GM19468 (cell line): Measurements from ENCODE around the gene FGGY.
"Not testable (repeated sequence)": the region's sequence is repeated elsewhere in the genome, so short reads cannot be mapped to it uniquely, and the experiment has no call there.

Source experiments
- ATAC-seq: cut with Tn5 transposase; IDR thresholded peaks from one replicate; pipeline ENCODE4 v1.9.1; 2021; ENCODE audit warnings: mild to moderate bottlenecking, moderate library complexity, moderate number of reproducible peaks; ENCODE audit not compliant: unreplicated experiment; ENCODE audit errors: extremely low read depth

FGGY gene

GRCh38 chr1:59641836-59642235 lies 344.9 kb downstream of the FGGY start:
- ATAC-seq = no peak

GRCh38 chr1:59643526-59643925 lies 346.6 kb downstream of the FGGY start:
- no peak for ATAC-seq

- ATAC-seq = no peak
These were observed 349.0 kb downstream of the FGGY start for GRCh38 chr1:59645893-59646292.

GRCh38 chr1:59653142-59653958 lies 356.5 kb downstream of the FGGY start:
- not testable (repeated sequence) for ATAC-seq

GRCh38 chr1:59653968-59654367 lies 357.1 kb downstream of the FGGY start:
- ATAC-seq = no peak

- no peak for ATAC-seq
These were observed 361.1 kb downstream of the FGGY start for GRCh38 chr1:59657873-59658465.

- ATAC-seq = no peak
These were observed 367.3 kb downstream of the FGGY start for GRCh38 chr1:59664166-59664565.

GRCh38 chr1:59666106-59666505 lies 369.2 kb downstream of the FGGY start:
- ATAC-seq = no peak

- no peak for ATAC-seq
These were observed 370.1 kb downstream of the FGGY start for GRCh38 chr1:59667020-59667419.

- ATAC-seq = no peak
These were observed 372.9 kb downstream of the FGGY start for GRCh38 chr1:59669752-59670312.

- ATAC-seq = no peak
These were observed 373.8 kb downstream of the FGGY start for GRCh38 chr1:59670662-59671061.

GRCh38 chr1:59671066-59671952 lies 374.4 kb downstream of the FGGY start:
- no peak for ATAC-seq

GRCh38 chr1:59671953-59672305 lies 375.0 kb downstream of the FGGY start:
- no peak for ATAC-seq

- ATAC-seq = no peak
These were observed 376.1 kb downstream of the FGGY start for GRCh38 chr1:59672851-59673572.

- ATAC-seq = no peak
These were observed 376.9 kb downstream of the FGGY start for GRCh38 chr1:59673573-59674450.

- ATAC-seq = no peak
These were observed 377.7 kb downstream of the FGGY start for GRCh38 chr1:59674595-59674994.

GRCh38 chr1:59675936-59676335 lies 379.0 kb downstream of the FGGY start:
- no peak for ATAC-seq

- no peak for ATAC-seq
These were observed 381.1 kb downstream of the FGGY start for GRCh38 chr1:59678040-59678439.
